HepG2 (cell line): ENCODE data around the gene CCL22. TPM values are rescaled to one million over a fixed set of nuclear protein-coding genes. Genes with fewer than 3 reads are reported as not detected.

Source experiments
- ATF2 ChIP-seq: sonication (generic); formaldehyde crosslinking; IDR thresholded peaks from 2 replicates; pipeline ENCODE4 v1.4.0; 2020; ENCODE audit warnings: missing genetic modification reagents
- ATF7 ChIP-seq, 2 experiments: fragments of 450-650 bp in 1 of 2; sonication (generic) in 1 of 2; formaldehyde crosslinking in 1 of 2; IDR thresholded peaks; 2 replicates each; pipeline versions ENCODE4 v1.4.0 to v1.6.1; 2016 to 2020; ENCODE audit warnings: antibody characterized with exemption in 1 of 2, mild to moderate bottlenecking in 1 of 2, missing genetic modification reagents in 1 of 2
- ATM ChIP-seq: fragments of 450-650 bp; IDR thresholded peaks from 2 replicates; pipeline ENCODE4 v1.7.1; 2017; ENCODE audit warnings: mild to moderate bottlenecking, borderline replicate concordance
- DMTF1 ChIP-seq: sonication (generic); formaldehyde crosslinking; IDR thresholded peaks from 2 replicates; pipeline ENCODE4 v1.4.0; 2020; ENCODE audit warnings: mild to moderate bottlenecking, missing genetic modification reagents
- DNMT1 ChIP-seq: sonication (generic); formaldehyde crosslinking; IDR thresholded peaks from 2 replicates; pipeline ENCODE4 v1.5.1; 2020; ENCODE audit warnings: mild to moderate bottlenecking, missing genetic modification reagents
- EZH2 ChIP-seq: conservative IDR thresholded peaks from 2 replicates; pipeline ENCODE4 v1.6.1; 2012; ENCODE audit warnings: mild to moderate bottlenecking, low read depth, low read length, moderate library complexity
- GATAD1 ChIP-seq: IDR thresholded peaks from 2 replicates; pipeline ENCODE4 v1.6.1; 2016; ENCODE audit warnings: missing genetic modification reagents, missing compliant biosample characterization
- HDAC2 ChIP-seq: sonication (generic); formaldehyde crosslinking; IDR thresholded peaks from 2 replicates; pipeline ENCODE4 v1.4.0; 2020; ENCODE audit warnings: missing genetic modification reagents
- HINFP ChIP-seq: sonication (generic); formaldehyde crosslinking; IDR thresholded peaks from 2 replicates; pipeline ENCODE4 v1.4.0; 2020; ENCODE audit warnings: low read depth, mild to moderate bottlenecking, missing genetic modification reagents
- HMG20A ChIP-seq: IDR thresholded peaks from 2 replicates; pipeline ENCODE4 v1.6.1; 2016; ENCODE audit warnings: borderline replicate concordance
- NR3C1 ChIP-seq: sonication (generic); formaldehyde crosslinking; IDR thresholded peaks from 2 replicates; pipeline ENCODE4 v1.4.0; 2020; ENCODE audit warnings: missing genetic modification reagents
- PAF1 ChIP-seq: IDR thresholded peaks from 2 replicates; pipeline ENCODE4 v1.6.1; 2016; ENCODE audit warnings: missing genetic modification reagents, missing compliant biosample characterization
- PITX1 ChIP-seq: sonication (generic); formaldehyde crosslinking; IDR thresholded peaks from 2 replicates; pipeline ENCODE4 v1.5.1; 2020; ENCODE audit warnings: mild to moderate bottlenecking, missing genetic modification reagents
- REL ChIP-seq: sonication (generic); formaldehyde crosslinking; conservative IDR thresholded peaks from 2 replicates; pipeline ENCODE4 v1.8.0; 2022; ENCODE audit warnings: mild to moderate bottlenecking, missing genetic modification reagents, moderate library complexity
- THYN1 ChIP-seq: sonication (generic); formaldehyde crosslinking; IDR thresholded peaks from 2 replicates; pipeline ENCODE4 v1.8.1; 2023; ENCODE audit warnings: low read depth, mild to moderate bottlenecking, moderate library complexity, missing genetic modification reagents, borderline replicate concordance
- ZBTB7A ChIP-seq: sonication (generic); formaldehyde crosslinking; IDR thresholded peaks from 2 replicates; pipeline ENCODE4 v1.8.0; 2022; ENCODE audit warnings: mild to moderate bottlenecking, missing genetic modification reagents
- ZKSCAN1 ChIP-seq: fragments of 150-350 bp; IDR thresholded peaks from 2 replicates; pipeline ENCODE4 v1.6.1; 2014; ENCODE audit warnings: low read length
- ZNF34 ChIP-seq: sonication (generic); formaldehyde crosslinking; IDR thresholded peaks from 2 replicates; pipeline ENCODE4 v1.4.0; 2020; ENCODE audit warnings: mild to moderate bottlenecking, missing genetic modification reagents, borderline replicate concordance
- ZNF431 ChIP-seq: sonication (generic); formaldehyde crosslinking; IDR thresholded peaks from 2 replicates; pipeline ENCODE4 v1.9.0; 2022; ENCODE audit warnings: missing genetic modification reagents, low read depth, mild to moderate bottlenecking, borderline replicate concordance
- polyA plus RNA-seq, 8 experiments: library from polyadenylated mRNA; depleted of rRNA in 3 of 8; stranded (reverse) in 7 of 8; unstranded in 1 of 8; fragments of >200 nt; fragmentation: Illumina TruSeq in 4 of 8; extraction: Trizol in 4 of 8; gene quantifications; 2 replicates each; pipeline versions ENCODE4 v1.2.1 to v1.2.3, GENCODE V29; 2011 to 2016; ENCODE audit warnings: low read depth in 4 of 8, missing spikeins in 1 of 8, mixed read lengths in 1 of 8; ENCODE audit not compliant: insufficient read depth in 1 of 8
- total RNA-seq, 5 experiments: library from RNA; depleted of rRNA; stranded (reverse); fragments of >200 nt; fragmentation: Illumina TruSeq; extraction: Trizol; gene quantifications; 2 replicates each; pipeline ENCODE4 v1.2.3, GENCODE V29; 2016; ENCODE audit warnings: low read depth in 1 of 5
- TF ChIP-seq, protein P1 (sequence below): sonication (generic); formaldehyde crosslinking; IDR thresholded peaks from 2 replicates; pipeline ENCODE4 v1.5.1; 2020; ENCODE audit warnings: missing genetic modification reagents, mild to moderate bottlenecking, borderline replicate concordance
- TF ChIP-seq, protein P2 (sequence below): sonication (generic); formaldehyde crosslinking; IDR thresholded peaks from 2 replicates; pipeline ENCODE4 v1.5.0; 2020; ENCODE audit warnings: mild to moderate bottlenecking, low read depth, missing genetic modification reagents, borderline replicate concordance

The CCL22 gene
- total and polyA plus RNA-seq, 2 of the 13 experiments (the other 11 are each of a cell fraction or from before 2014, with no cell fraction given): not detected

DNA sequence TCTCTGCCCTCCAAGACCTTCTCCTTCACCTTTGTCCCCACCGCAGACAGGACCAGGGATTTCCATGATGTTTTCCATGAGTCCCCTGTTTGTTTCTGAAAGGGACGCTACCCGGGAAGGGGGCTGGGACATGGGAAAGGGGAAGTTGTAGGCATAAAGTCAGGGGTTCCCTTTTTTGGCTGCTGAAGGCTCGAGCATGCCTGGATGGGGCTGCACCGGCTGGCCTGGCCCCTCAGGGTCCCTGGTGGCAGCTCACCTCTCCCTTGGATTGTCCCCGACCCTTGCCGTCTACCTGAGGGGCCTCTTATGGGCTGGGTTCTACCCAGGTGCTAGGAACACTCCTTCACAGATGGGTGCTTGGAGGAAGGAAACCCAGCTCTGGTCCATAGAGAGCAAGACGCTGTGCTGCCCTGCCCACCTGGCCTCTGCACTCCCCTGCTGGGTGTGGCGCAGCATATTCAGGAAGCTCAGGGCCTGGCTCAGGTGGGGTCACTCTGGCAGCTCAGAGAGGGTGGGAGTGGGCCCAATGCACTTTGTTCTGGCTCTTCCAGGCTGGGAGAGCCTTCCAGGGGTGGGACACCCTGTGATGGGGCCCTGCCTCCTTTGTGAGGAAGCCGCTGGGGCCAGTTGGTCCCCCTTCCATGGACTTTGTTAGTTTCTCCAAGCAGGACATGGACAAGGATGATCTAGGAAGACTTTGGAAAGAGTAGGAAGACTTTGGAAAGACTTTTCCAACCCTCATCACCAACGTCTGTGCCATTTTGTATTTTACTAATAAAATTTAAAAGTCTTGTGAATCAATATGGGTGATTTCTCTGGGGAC lies 25.9 kb downstream of the CCL22 start (continued):
- TF ChIP-seq HDAC2 (CRISPR knock-in tag) (no peak), ZNF431 (no peak), HINFP (CRISPR knock-in tag) (no peak; the same call in 1 of the 2 replicates), ATF2 (CRISPR knock-in tag) (no peak; the same call in 1 of the 2 replicates), NR3C1 (no peak), GATAD1 (CRISPR knock-in tag) (no peak; the same call in 1 of the 2 replicates), ZKSCAN1 (no peak), ZBTB7A (no peak), ZNF34 (CRISPR knock-in tag) (no peak), REL (CRISPR knock-in tag) (peak; percentile 66; the same call in 1 of the 2 replicates), DMTF1 (CRISPR knock-in tag) (no peak), ATM (no peak), PAF1 (peak; percentile 98), THYN1 (CRISPR knock-in tag) (no peak), EZH2 (no peak), ATF7 (IDR thresholded peaks at IDR 0.05) (no peak), ATF7 (CRISPR knock-in tag; IDR thresholded peaks at IDR 0.05) (peak; percentile 38; the same call in 1 of the 2 replicates), PITX1 (no peak), DNMT1 (no peak), HMG20A (no peak)
- TF ChIP-seq, protein P1, sequence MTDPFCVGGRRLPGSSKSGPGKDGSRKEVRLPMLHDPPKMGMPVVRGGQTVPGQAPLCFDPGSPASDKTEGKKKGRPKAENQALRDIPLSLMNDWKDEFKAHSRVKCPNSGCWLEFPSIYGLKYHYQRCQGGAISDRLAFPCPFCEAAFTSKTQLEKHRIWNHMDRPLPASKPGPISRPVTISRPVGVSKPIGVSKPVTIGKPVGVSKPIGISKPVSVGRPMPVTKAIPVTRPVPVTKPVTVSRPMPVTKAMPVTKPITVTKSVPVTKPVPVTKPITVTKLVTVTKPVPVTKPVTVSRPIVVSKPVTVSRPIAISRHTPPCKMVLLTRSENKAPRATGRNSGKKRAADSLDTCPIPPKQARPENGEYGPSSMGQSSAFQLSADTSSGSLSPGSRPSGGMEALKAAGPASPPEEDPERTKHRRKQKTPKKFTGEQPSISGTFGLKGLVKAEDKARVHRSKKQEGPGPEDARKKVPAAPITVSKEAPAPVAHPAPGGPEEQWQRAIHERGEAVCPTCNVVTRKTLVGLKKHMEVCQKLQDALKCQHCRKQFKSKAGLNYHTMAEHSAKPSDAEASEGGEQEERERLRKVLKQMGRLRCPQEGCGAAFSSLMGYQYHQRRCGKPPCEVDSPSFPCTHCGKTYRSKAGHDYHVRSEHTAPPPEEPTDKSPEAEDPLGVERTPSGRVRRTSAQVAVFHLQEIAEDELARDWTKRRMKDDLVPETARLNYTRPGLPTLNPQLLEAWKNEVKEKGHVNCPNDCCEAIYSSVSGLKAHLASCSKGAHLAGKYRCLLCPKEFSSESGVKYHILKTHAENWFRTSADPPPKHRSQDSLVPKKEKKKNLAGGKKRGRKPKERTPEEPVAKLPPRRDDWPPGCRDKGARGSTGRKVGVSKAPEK: no peak
- TF ChIP-seq, protein P2, sequence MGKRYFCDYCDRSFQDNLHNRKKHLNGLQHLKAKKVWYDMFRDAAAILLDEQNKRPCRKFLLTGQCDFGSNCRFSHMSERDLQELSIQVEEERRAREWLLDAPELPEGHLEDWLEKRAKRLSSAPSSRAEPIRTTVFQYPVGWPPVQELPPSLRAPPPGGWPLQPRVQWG (CRISPR knock-in tag): no peak
